Raji (cell line): ENCODE data around the gene SPATS2L.

Experiments used
- POLR2A ChIP-seq: IDR thresholded peaks from 2 replicates; pipeline ENCODE4 v1.6.1; 2011; ENCODE audit warnings: low read depth, low read length, control low read depth; ENCODE audit not compliant: insufficient read depth

The SPATS2L gene

DNA sequence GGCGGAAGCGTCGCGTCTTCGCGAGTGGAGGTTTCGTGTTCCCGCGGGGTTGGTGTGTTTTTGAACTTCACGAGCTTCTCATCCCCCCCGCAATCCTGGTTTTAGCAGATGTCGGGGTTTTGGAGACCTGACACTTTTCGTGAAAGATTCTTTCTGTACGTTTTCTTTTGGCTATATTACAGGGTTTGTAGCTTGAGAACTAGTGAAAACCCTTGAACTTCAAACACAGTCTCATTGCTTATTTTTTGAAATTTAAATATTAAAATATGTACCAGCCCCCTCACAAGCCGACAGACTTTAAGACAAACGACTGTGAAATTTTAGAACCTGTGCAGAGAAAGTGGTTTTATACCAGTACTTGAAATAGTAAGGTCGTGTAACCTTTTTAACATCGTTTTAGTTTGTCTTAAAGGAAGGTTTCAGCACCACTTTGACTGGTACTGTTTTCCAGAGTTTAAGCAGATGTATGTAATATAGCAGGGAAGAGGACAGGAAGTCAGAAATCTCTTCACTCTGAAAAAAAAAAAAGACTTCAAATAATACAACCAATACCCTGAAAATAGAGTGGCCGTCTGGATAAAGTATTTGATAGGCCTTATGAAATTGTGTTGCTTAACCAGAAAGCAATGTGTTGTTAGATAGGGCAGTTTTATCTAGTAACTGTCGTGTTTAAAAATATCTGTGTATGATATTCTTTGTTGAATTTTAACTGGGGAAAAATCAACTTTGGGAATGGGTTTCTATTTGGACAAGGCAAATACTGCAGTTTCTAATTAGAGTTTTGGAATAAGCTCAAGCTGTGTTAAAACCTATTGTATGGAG, 1.4 kb downstream of the SPATS2L start:
- TF ChIP-seq POLR2A = no peak

- no peak for TF ChIP-seq POLR2A
These were observed 2.2 kb downstream of the SPATS2L start for GRCh38 chr2:200308546-200309295.

DNA sequence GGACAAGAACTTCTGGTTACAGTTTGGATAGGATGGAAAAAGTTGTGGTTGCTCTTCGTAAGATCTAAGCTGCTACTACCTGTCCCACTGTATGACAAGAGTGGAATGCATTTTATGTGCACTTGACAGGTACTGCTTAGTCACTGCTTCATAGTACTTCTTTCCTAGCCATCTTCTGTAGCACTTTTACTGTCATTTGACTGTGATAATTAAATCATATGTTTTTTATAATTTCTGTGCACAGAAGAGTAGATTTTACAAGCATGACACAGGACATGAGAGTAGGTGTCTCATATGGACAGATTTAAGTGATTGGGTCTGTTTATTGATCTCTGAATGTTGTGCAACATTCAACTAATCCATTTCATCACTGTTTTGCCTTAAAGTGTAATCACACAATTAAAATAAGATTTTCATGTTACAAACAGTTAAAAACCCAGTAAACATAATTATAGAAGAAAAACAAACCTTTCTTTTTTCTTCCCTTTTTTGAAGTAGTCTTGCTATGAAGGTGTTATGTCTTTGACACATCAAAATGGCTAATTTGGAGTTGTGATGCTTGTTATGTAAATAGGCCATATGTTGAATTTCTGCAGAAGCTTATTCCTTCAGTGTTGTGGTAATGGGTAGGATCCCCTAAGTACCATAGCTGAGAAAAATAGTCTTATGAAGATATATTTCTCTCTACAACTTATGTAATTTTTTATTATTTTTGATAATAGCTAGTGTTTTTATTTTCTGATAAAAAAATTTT, 3.0 kb downstream of the SPATS2L start:
- no peak for TF ChIP-seq POLR2A

DNA sequence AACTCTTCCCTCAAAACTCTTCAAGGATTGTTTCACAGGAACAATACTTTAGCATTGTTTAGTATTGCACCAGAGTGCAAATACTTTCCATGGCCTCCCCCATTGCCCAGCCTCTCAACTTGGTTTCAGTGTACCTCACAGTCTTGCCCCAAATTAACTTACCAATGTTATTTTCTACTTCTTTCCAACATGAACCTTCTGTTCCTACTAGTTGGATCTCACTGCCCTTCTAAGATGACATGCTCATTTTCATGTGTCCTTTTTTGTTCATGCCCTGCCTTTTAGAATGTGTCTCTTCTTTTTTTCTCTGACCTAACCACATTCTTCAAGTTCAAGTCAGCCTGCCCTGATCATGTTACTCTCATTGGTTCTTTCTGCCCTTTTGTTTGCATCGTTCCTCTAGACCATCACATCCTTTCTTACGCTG, 4.1 kb downstream of the SPATS2L start:
- TF ChIP-seq POLR2A = no peak

GRCh38 chr2:200311139-200311538, 4.6 kb downstream of the SPATS2L start:
- no peak for TF ChIP-seq POLR2A

GRCh38 chr2:200314976-200315567, 8.6 kb downstream of the SPATS2L start:
- TF ChIP-seq POLR2A = no peak

GRCh38 chr2:200317975-200318374, 11.5 kb downstream of the SPATS2L start:
- no peak for TF ChIP-seq POLR2A

DNA sequence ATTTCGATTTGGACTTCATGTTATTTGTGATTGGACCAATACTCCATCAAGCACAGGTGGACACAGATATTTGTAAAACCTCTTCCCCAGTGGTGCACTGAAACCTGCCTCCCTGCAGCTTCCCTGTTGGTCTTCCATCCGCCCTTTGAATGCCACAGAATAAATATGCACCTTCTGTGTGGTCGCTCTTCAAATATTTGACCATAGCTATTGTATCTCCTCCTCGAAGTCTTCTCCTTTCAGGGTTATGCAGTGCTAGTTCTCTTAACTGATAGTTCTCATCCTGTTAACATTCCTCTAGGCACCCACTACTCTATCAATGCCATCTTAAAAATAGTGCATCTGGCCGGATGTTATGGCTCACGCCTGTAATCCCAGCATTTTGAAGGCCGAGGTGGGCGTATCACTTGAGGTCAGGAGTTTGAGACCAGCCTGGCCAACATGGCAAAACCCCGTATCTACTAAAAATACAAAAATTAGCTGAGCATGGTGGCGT, 12.5 kb downstream of the SPATS2L start:
- TF ChIP-seq POLR2A = no peak

GRCh38 chr2:200319548-200320337, 13.2 kb downstream of the SPATS2L start:
- TF ChIP-seq POLR2A = no peak

DNA sequence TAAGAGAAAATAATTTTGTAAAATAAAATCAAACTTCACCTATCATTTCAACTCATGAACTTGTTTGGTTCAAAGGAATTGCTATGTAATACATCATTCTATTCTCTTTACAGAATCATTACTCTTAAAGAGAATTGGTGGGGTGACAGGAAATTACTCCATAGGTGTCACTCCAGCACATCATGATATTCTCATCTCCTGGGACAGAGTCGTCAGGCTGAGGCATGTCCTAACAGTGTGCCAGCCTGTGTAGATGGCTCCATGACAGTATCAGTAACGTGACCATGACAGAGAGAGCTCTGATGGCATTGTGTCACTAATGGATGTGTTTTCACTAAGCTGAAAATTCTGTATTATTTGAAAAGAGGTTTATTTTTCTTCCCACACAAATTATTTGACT, 13.9 kb downstream of the SPATS2L start:
- TF ChIP-seq POLR2A = no peak

- no peak for TF ChIP-seq POLR2A
These were observed 14.5 kb downstream of the SPATS2L start for GRCh38 chr2:200320991-200321390.

DNA sequence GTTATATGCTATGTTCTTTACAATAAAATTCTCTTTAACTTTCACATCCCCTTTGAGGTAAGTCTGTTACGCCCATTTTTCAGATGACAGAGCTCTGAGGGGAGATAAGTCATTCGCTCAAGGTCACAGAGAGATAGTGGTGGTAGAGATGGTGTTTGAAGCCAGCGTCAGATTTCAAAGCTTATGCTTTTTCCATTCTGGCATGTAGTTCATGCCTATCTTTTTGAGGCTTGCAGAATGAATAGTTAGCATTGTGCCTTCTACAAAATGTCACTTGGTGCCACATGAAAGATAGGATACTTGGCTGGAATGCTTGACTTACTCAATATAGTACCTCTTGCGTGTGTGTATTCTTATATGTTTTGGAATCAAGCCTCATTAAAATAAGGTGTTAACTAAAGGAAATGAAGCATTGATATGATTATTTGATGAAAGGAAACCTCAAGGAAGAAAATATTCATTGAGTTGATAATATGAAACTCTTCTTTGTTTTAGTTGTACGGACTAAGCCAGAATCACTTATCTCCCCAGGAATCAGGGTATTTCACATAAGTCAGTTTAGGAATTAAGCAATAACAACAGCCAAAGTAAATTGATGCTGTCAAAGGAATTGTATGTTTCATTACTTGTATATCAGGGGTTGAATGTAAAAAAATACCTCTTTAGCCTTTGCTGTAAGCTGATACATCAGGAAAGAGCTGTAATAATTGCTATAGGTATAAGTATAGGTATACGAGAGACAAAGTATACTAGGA, 15.5 kb downstream of the SPATS2L start:
- TF ChIP-seq POLR2A = no peak

GRCh38 chr2:200322607-200323006, 16.1 kb downstream of the SPATS2L start:
- no peak for TF ChIP-seq POLR2A
